Esophagus muscularis mucosa (tissue), 4 donors: ENCODE measurements around the gene BRSK2.

Experiments used
- CTCF ChIP-seq, 3 experiments: fragments of 200-600 bp in 2 of 3; fragments of 450-650 bp in 1 of 3; sonication (generic) in 2 of 3; IDR thresholded peaks; one replicate each; pipeline ENCODE4 v1.5.1; 2017 to 2019; ENCODE audit warnings: antibody characterized with exemption in 3 of 3, mild to moderate bottlenecking in 2 of 3, moderate library complexity in 1 of 3
- EP300 ChIP-seq: sonication (generic); formaldehyde crosslinking; IDR thresholded peaks from one replicate; pipeline ENCODE4 v1.6.1; 2017; ENCODE audit warnings: antibody characterized with exemption
- POLR2A ChIP-seq: fragments of 450-650 bp; IDR thresholded peaks from one replicate; pipeline ENCODE4 v1.6.1; 2017; ENCODE audit warnings: antibody characterized with exemption, moderate library complexity, mild to moderate bottlenecking, low read depth
- POLR2AphosphoS5 ChIP-seq, 2 donors: sonication (generic); formaldehyde crosslinking; IDR thresholded peaks; one replicate each; pipeline ENCODE4 v1.6.1; 2017; ENCODE audit warnings: antibody characterized with exemption in 2 of 2

GRCh38 chr11:1351278-1351937, 38.3 kb upstream of the BRSK2 start:
- TF ChIP-seq CTCF (IDR thresholded peaks at IDR 0.05) (no peak), POLR2AphosphoS5 (IDR thresholded peaks at IDR 0.05) (no peak), POLR2A (no peak), EP300 (no peak)
